Activated T-cell treated with anti-CD3 and anti-CD28 coated beads, Interleukin-2, amount 50 U/mL, for 24 hours (primary cell): ENCODE measurements around the gene CRADD.
"Not testable (repeated sequence)": the region's sequence is repeated elsewhere in the genome, so short reads cannot be mapped to it uniquely, and the experiment has no call there.

ENCODE experiments used
- DNase-seq: peaks from one replicate; pipeline ENCODE4 v3.0.0-alpha.2; 2020
- H3K27ac Mint-ChIP-seq: 2 replicates; pipeline ENCODE4 v1.8.0; 2020; ENCODE audit warnings: mild to moderate bottlenecking, mixed read lengths
- H3K27me3 Mint-ChIP-seq: 2 replicates; pipeline ENCODE4 v1.8.0; 2020; ENCODE audit warnings: mixed read lengths
- H3K36me3 Mint-ChIP-seq: 2 replicates; pipeline ENCODE4 v1.8.0; 2020; ENCODE audit warnings: low read depth, mixed read lengths
- H3K4me1 Mint-ChIP-seq: 2 replicates; pipeline ENCODE4 v1.8.0; 2020; ENCODE audit warnings: low read depth, mixed read lengths
- H3K4me3 Mint-ChIP-seq: 2 replicates; pipeline ENCODE4 v1.8.0; 2020; ENCODE audit warnings: mild to moderate bottlenecking, moderate library complexity, mixed read lengths
- H3K9me3 Mint-ChIP-seq: 2 replicates; pipeline ENCODE4 v1.8.0; 2020; ENCODE audit warnings: mixed read lengths

The CRADD gene

GRCh38 chr12:93918900-93919299, 241.7 kb downstream of the CRADD start:
- H3K9me3 Mint-ChIP-seq: no peaks in the 10 kb centered on the region
- H3K36me3 Mint-ChIP-seq: no peaks in the 10 kb centered on the region
- DNase-seq: no peak
- H3K27ac Mint-ChIP-seq: no peak overlapping the region
- H3K4me3 Mint-ChIP-seq: no peak overlapping the region
- H3K4me1 Mint-ChIP-seq: peaks cover 3% of the 10 kb centered on the region
- H3K27me3 Mint-ChIP-seq: no peaks in the 10 kb centered on the region

- peaks cover 5% of the 10 kb centered on the region for H3K4me1 Mint-ChIP-seq
- H3K36me3 Mint-ChIP-seq: no peaks in the 10 kb centered on the region
- DNase-seq: no peak
- H3K4me3 Mint-ChIP-seq: no peak overlapping the region
- peaks cover 8% of the 10 kb centered on the region for H3K9me3 Mint-ChIP-seq
- H3K27me3 Mint-ChIP-seq: no peaks in the 10 kb centered on the region
- no peak overlapping the region for H3K27ac Mint-ChIP-seq
Measured at GRCh38 chr12:93921521-93921920, 244.3 kb downstream of the CRADD start.

GRCh38 chr12:93922583-93923006, 245.4 kb downstream of the CRADD start:
- Mint-ChIP-seq H3K27ac (no peak overlapping the region), H3K9me3 (peaks cover 8% of the 10 kb centered on the region), H3K27me3 (no peaks in the 10 kb centered on the region), H3K36me3 (no peaks in the 10 kb centered on the region), H3K4me3 (no peak overlapping the region), H3K4me1 (peaks cover 5% of the 10 kb centered on the region)
- no peak for DNase-seq

GRCh38 chr12:93924367-93924766, 247.2 kb downstream of the CRADD start:
- Mint-ChIP-seq H3K27ac (no peak overlapping the region), H3K9me3 (peaks cover 8% of the 10 kb centered on the region), H3K27me3 (no peaks in the 10 kb centered on the region), H3K36me3 (no peaks in the 10 kb centered on the region), H3K4me3 (no peak overlapping the region), H3K4me1 (peaks cover 5% of the 10 kb centered on the region)
- DNase-seq: no peak

- Mint-ChIP-seq H3K4me1 (peaks cover 5% of the 10 kb centered on the region), H3K9me3 (peaks cover 8% of the 10 kb centered on the region), H3K27me3 (no peaks in the 10 kb centered on the region), H3K4me3 (no peak overlapping the region), H3K27ac (no peak overlapping the region), H3K36me3 (no peaks in the 10 kb centered on the region)
- no peak for DNase-seq
Measured at GRCh38 chr12:93925585-93926205, 248.5 kb downstream of the CRADD start.

- Mint-ChIP-seq H3K4me3 (no peak overlapping the region), H3K36me3 (no peaks in the 10 kb centered on the region), H3K4me1 (peaks cover 5% of the 10 kb centered on the region), H3K27ac (no peak overlapping the region), H3K27me3 (no peaks in the 10 kb centered on the region), H3K9me3 (peaks cover 8% of the 10 kb centered on the region)
- DNase-seq: no peak
Measured at GRCh38 chr12:93926237-93926636, 249.1 kb downstream of the CRADD start.

GRCh38 chr12:93929081-93929480, 251.9 kb downstream of the CRADD start:
- not testable (repeated sequence) for H3K4me1 Mint-ChIP-seq, DNase-seq, H3K27me3 Mint-ChIP-seq, H3K27ac Mint-ChIP-seq, H3K9me3 Mint-ChIP-seq, H3K36me3 Mint-ChIP-seq, H3K4me3 Mint-ChIP-seq

GRCh38 chr12:93937812-93938211, 260.6 kb downstream of the CRADD start:
- no peaks in the 10 kb centered on the region for H3K27me3 Mint-ChIP-seq
- H3K9me3 Mint-ChIP-seq: no peaks in the 10 kb centered on the region
- no peak for DNase-seq
- no peak overlapping the region for H3K27ac Mint-ChIP-seq
- no peaks in the 10 kb centered on the region for H3K4me1 Mint-ChIP-seq
- H3K4me3 Mint-ChIP-seq: no peak overlapping the region
- H3K36me3 Mint-ChIP-seq: no peaks in the 10 kb centered on the region

GRCh38 chr12:93938317-93938716, 261.1 kb downstream of the CRADD start:
- H3K4me1 Mint-ChIP-seq: no peaks in the 10 kb centered on the region
- DNase-seq: no peak
- no peaks in the 10 kb centered on the region for H3K9me3 Mint-ChIP-seq
- H3K27me3 Mint-ChIP-seq: no peaks in the 10 kb centered on the region
- no peak overlapping the region for H3K27ac Mint-ChIP-seq
- no peaks in the 10 kb centered on the region for H3K36me3 Mint-ChIP-seq
- H3K4me3 Mint-ChIP-seq: no peak overlapping the region

GRCh38 chr12:93938931-93939330, 261.8 kb downstream of the CRADD start:
- H3K27me3 Mint-ChIP-seq: no peaks in the 10 kb centered on the region
- H3K36me3 Mint-ChIP-seq: no peaks in the 10 kb centered on the region
- no peaks in the 10 kb centered on the region for H3K4me1 Mint-ChIP-seq
- no peak overlapping the region for H3K4me3 Mint-ChIP-seq
- no peaks in the 10 kb centered on the region for H3K9me3 Mint-ChIP-seq
- no peak overlapping the region for H3K27ac Mint-ChIP-seq
- no peak for DNase-seq

- H3K27me3 Mint-ChIP-seq: no peaks in the 10 kb centered on the region
- H3K27ac Mint-ChIP-seq: no peak overlapping the region
- H3K4me1 Mint-ChIP-seq: no peaks in the 10 kb centered on the region
Measured at GRCh38 chr12:93939641-93940325, 262.6 kb downstream of the CRADD start.

GRCh38 chr12:93943780-93944179, 266.6 kb downstream of the CRADD start:
- no peak overlapping the region for H3K4me3 Mint-ChIP-seq
- peaks cover 6% of the 10 kb centered on the region for H3K27me3 Mint-ChIP-seq
- H3K36me3 Mint-ChIP-seq: no peaks in the 10 kb centered on the region
- H3K27ac Mint-ChIP-seq: no peak overlapping the region
- peaks cover 4% of the 10 kb centered on the region for H3K9me3 Mint-ChIP-seq
- DNase-seq: no peak
- H3K4me1 Mint-ChIP-seq: no peaks in the 10 kb centered on the region

More at GRCh38 chr12:93939641-93940325, 262.6 kb downstream of the CRADD start:
- Mint-ChIP-seq H3K36me3 (no peaks in the 10 kb centered on the region), H3K9me3 (no peaks in the 10 kb centered on the region), H3K4me3 (no peak overlapping the region)
- DNase-seq: no peak

- H3K4me1 Mint-ChIP-seq: no peaks in the 10 kb centered on the region
- no peak for DNase-seq
- H3K27me3 Mint-ChIP-seq: peaks cover 6% of the 10 kb centered on the region
- H3K9me3 Mint-ChIP-seq: peaks cover 6% of the 10 kb centered on the region
- H3K36me3 Mint-ChIP-seq: no peaks in the 10 kb centered on the region
- H3K27ac Mint-ChIP-seq: no peak overlapping the region
- H3K4me3 Mint-ChIP-seq: no peak overlapping the region
Measured at GRCh38 chr12:93944201-93944600, 267.0 kb downstream of the CRADD start.
